K562 (cell line): Measurements from ENCODE around the gene UNC5B. TPM values are rescaled to one million over a fixed set of nuclear protein-coding genes. Genes with fewer than 3 reads are reported as not detected.

Source experiments
- ATF3 ChIP-seq, 2 experiments: fragments of 450-650 bp in 1 of 2; sonication (generic) in 1 of 2; formaldehyde crosslinking in 1 of 2; IDR thresholded peaks in 1 of 2; conservative IDR thresholded peaks in 1 of 2; 2 replicates each; pipeline versions ENCODE4 v1.6.1 to v1.8.1; 2016 to 2023; ENCODE audit warnings: mild to moderate bottlenecking in 2 of 2, moderate library complexity in 2 of 2, inconsistent platforms in 1 of 2, missing genetic modification reagents in 1 of 2
- CBX1 ChIP-seq: sonication (generic); IDR thresholded peaks from 2 replicates; pipeline ENCODE4 v1.6.1; 2016; ENCODE audit warnings: antibody characterized with exemption, low read depth, mild to moderate bottlenecking
- ELK3 ChIP-seq: fragments of 450-650 bp; formaldehyde crosslinking; IDR thresholded peaks from 2 replicates; pipeline ENCODE4 v1.4.0; 2020; ENCODE audit warnings: mild to moderate bottlenecking
- FOXP4 ChIP-seq: sonication (generic); formaldehyde crosslinking; IDR thresholded peaks from 2 replicates; pipeline ENCODE4 v1.8.0; 2022; ENCODE audit warnings: mild to moderate bottlenecking, missing genetic modification reagents, borderline replicate concordance
- HNRNPL ChIP-seq: fragments of 200-400 bp; formaldehyde crosslinking; IDR thresholded peaks from 2 replicates; pipeline ENCODE4 v1.6.1; 2017; ENCODE audit warnings: low read depth, mild to moderate bottlenecking, low read length
- KLF1 ChIP-seq: fragments of 450-650 bp; IDR thresholded peaks from 2 replicates; pipeline ENCODE4 v1.6.1; 2016; ENCODE audit warnings: missing genetic modification characterization, missing compliant biosample characterization
- MBD2 ChIP-seq: sonication (generic); IDR thresholded peaks from 2 replicates; pipeline ENCODE4 v1.6.1; 2016; ENCODE audit warnings: low read depth, borderline replicate concordance
- PKNOX1 ChIP-seq: fragments of 450-650 bp; IDR thresholded peaks from 2 replicates; pipeline ENCODE4 v1.6.1; 2016
- SOX6 ChIP-seq: fragments of 450-650 bp; IDR thresholded peaks from 2 replicates; pipeline ENCODE4 v1.6.1; 2014; ENCODE audit warnings: mild to moderate bottlenecking
- TAF7 ChIP-seq: fragments of 450-650 bp; IDR thresholded peaks from 2 replicates; pipeline ENCODE4 v1.6.1; 2016; ENCODE audit warnings: missing genetic modification characterization, missing compliant biosample characterization
- ZNF184 ChIP-seq: sonication (generic); formaldehyde crosslinking; IDR thresholded peaks from 2 replicates; pipeline ENCODE4 v1.5.0; 2020; ENCODE audit warnings: missing genetic modification reagents
- ZNF263 ChIP-seq: sonication (generic); formaldehyde crosslinking; IDR thresholded peaks from 2 replicates; pipeline ENCODE4 v1.8.0; 2022; ENCODE audit warnings: mild to moderate bottlenecking, missing genetic modification reagents, borderline replicate concordance
- ZNF609 ChIP-seq: sonication (generic); formaldehyde crosslinking; IDR thresholded peaks from 2 replicates; pipeline ENCODE4 v1.8.1; 2023; ENCODE audit warnings: missing genetic modification reagents, mild to moderate bottlenecking, borderline replicate concordance
- ZNF740 ChIP-seq, 3 experiments: fragments of 200-800 bp in 1 of 3; sonication (Bioruptor generic) in 1 of 3; sonication (generic) in 1 of 3; formaldehyde crosslinking in 1 of 3; IDR thresholded peaks; 2 replicates each; pipeline versions ENCODE4 v1.6.1 to v1.8.0; 2016 to 2022; ENCODE audit warnings: mild to moderate bottlenecking in 2 of 3, missing compliant biosample characterization in 2 of 3, missing genetic modification characterization in 2 of 3, missing genetic modification reagents in 1 of 3
- polyA plus RNA-seq, 8 experiments: library from polyadenylated mRNA; depleted of rRNA in 4 of 8; stranded (reverse) in 5 of 8; unstranded in 3 of 8; fragments of >200 nt; fragmentation: Nextera tagmentation in 2 of 8; fragmentation: Illumina TruSeq in 1 of 8; extraction: Ambion mirVana in 2 of 8; extraction: Trizol in 1 of 8; gene quantifications; 2 replicates each; pipeline versions ENCODE4 v1.2.1 to v1.2.3, GENCODE V29; 2011 to 2014; ENCODE audit warnings: inconsistent platforms in 1 of 8, missing spikeins in 1 of 8
- total RNA-seq, 7 experiments: library from RNA; depleted of rRNA in 6 of 7; stranded (reverse); fragments of >200 nt in 6 of 7; fragmentation: Illumina TruSeq in 2 of 7; extraction: Trizol in 2 of 7; gene quantifications; 2 replicates each; pipeline versions ENCODE4 v1.2.1 to v1.2.3, GENCODE V29; 2011 to 2021; ENCODE audit warnings: low replicate concordance in 1 of 7

The UNC5B gene
- total and polyA plus RNA-seq, 9 of the 15 experiments (the other 6 are each of a cell fraction or from before 2014, with no cell fraction given): 0.10 to 8.4 (median 2.1) TPM

GRCh38 chr10:71319042-71319799 lies 106.9 kb downstream of the UNC5B start, which contains the start of gene SLC29A3 (continued):
- TF ChIP-seq ATF3 (IDR thresholded peaks at IDR 0.05) (no peak), ATF3 (CRISPR knock-in tag; conservative IDR thresholded peaks at IDR 0.05) (peak; percentile 44; the same call in 1 of the 2 replicates), CBX1 (peak; percentile 99), TAF7 (tag) (no peak), ZNF263 (CRISPR knock-in tag) (0 out of 2 replicates have a peak, but pooled peaks have one; percentile 30), PKNOX1 (no peak), ZNF184 (CRISPR knock-in tag) (no peak), FOXP4 (CRISPR knock-in tag) (peak; percentile 94), SOX6 (peak; percentile 80), HNRNPL (peak; percentile 47; the same call in 1 of the 2 replicates), ELK3 (CRISPR knock-in tag) (no peak), ZNF740 (CRISPR knock-in tag; IDR thresholded peaks at IDR 0.05) (0 out of 2 replicates have a peak, but pooled peaks have one; percentile 41), ZNF740 (tag; IDR thresholded peaks at IDR 0.05) (0 out of 4 replicates have a peak, but pooled peaks of 1 of the 2 experiments have one; percentile 23), ZNF609 (no peak), KLF1 (tag) (no peak), MBD2 (peak; percentile 32; the same call in 1 of the 2 replicates)
